A673 (cell line): ENCODE results near the gene TBC1D19.

ENCODE experiments used
- CTCF ChIP-seq: fragments of 300-800, 200-600 bp; sonication (generic); conservative IDR thresholded peaks from 2 replicates; pipeline ENCODE4 v1.5.1; 2017; ENCODE audit warnings: low read depth, mild to moderate bottlenecking, antibody characterized with exemption, low read length, moderate library complexity, mixed read lengths
- EZH2 ChIP-seq: fragments of 200-600 bp; sonication (generic); IDR thresholded peaks from 2 replicates; pipeline ENCODE4 v1.6.1; 2017; ENCODE audit warnings: borderline replicate concordance, low read depth, mild to moderate bottlenecking, mixed read lengths, antibody characterized with exemption, low read length; ENCODE audit not compliant: poor library complexity, severe bottlenecking

- no peak for TF ChIP-seq CTCF
- TF ChIP-seq EZH2: no peak
Measured at GRCh38 chr4:26736621-26737020, 152.7 kb downstream of the TBC1D19 start.
